Activated naive CD8-positive, alpha-beta T cell (primary cell): Measurements from ENCODE around the gene NABP2.
"Not testable (repeated sequence)": the region's sequence is repeated elsewhere in the genome, so short reads cannot be mapped to it uniquely, and the experiment has no call there.

ENCODE experiments used
- H3K27ac Mint-ChIP-seq: one replicate; pipeline ENCODE4 v1.8.0; 2021; ENCODE audit warnings: mixed read lengths
- H3K27me3 Mint-ChIP-seq: one replicate; pipeline ENCODE4 v1.8.0; 2021; ENCODE audit warnings: mixed read lengths
- H3K36me3 Mint-ChIP-seq: one replicate; pipeline ENCODE4 v1.8.0; 2021; ENCODE audit warnings: mixed read lengths
- H3K4me1 Mint-ChIP-seq: one replicate; pipeline ENCODE4 v1.8.0; 2021; ENCODE audit warnings: low read depth, mixed read lengths
- H3K4me3 Mint-ChIP-seq: one replicate; pipeline ENCODE4 v1.8.0; 2021; ENCODE audit warnings: mild to moderate bottlenecking, mixed read lengths
- H3K9me3 Mint-ChIP-seq: one replicate; pipeline ENCODE4 v1.8.0; 2021; ENCODE audit warnings: low read depth, mixed read lengths

The NABP2 gene

GRCh38 chr12:56224102-56224701 lies at the start of gene NABP2:
NABP2 (plus strand) TSS chr12:56224342; CDS start chr12:56224857, 515 bp downstream.
- Mint-ChIP-seq H3K27ac (peak within 1 kb of the TSS; percentile 93), H3K36me3 (peaks cover 2% of the 10 kb centered on the region), H3K4me1 (peaks cover 46% of the 10 kb centered on the region), H3K9me3 (no peaks in the 10 kb centered on the region), H3K4me3 (peak within 1 kb of the TSS; percentile 90), H3K27me3 (no peaks in the 10 kb centered on the region)

GRCh38 chr12:56178347-56178746 lies 45.8 kb upstream of the NABP2 start:
- Mint-ChIP-seq H3K36me3 (peaks cover 11% of the 10 kb centered on the region), H3K9me3 (no peaks in the 10 kb centered on the region), H3K27ac (peak overlapping the region; percentile 66), H3K4me3 (no peak overlapping the region), H3K4me1 (no peaks in the 10 kb centered on the region), H3K27me3 (no peaks in the 10 kb centered on the region)

- Mint-ChIP-seq H3K4me3 (no peak overlapping the region), H3K27me3 (no peaks in the 10 kb centered on the region), H3K9me3 (no peaks in the 10 kb centered on the region), H3K36me3 (peaks cover 6% of the 10 kb centered on the region), H3K4me1 (peaks cover 34% of the 10 kb centered on the region), H3K27ac (no peak overlapping the region)
Observed at GRCh38 chr12:56186957-56187356, 37.2 kb upstream of the NABP2 start.

- peak overlapping the region; percentile 91 for H3K4me3 Mint-ChIP-seq
- H3K27me3 Mint-ChIP-seq = no peaks in the 10 kb centered on the region
- H3K9me3 Mint-ChIP-seq = no peaks in the 10 kb centered on the region
- peak overlapping the region; percentile 92 for H3K27ac Mint-ChIP-seq
- H3K36me3 Mint-ChIP-seq = peaks cover 6% of the 10 kb centered on the region
- H3K4me1 Mint-ChIP-seq = peaks cover 42% of the 10 kb centered on the region
Observed at GRCh38 chr12:56188131-56188777, 35.9 kb upstream of the NABP2 start.

- H3K9me3 Mint-ChIP-seq = no peaks in the 10 kb centered on the region
- peaks cover 45% of the 10 kb centered on the region for H3K4me1 Mint-ChIP-seq
- peak overlapping the region; percentile 92 for H3K27ac Mint-ChIP-seq
- peak overlapping the region; percentile 91 for H3K4me3 Mint-ChIP-seq
- H3K27me3 Mint-ChIP-seq = no peaks in the 10 kb centered on the region
- H3K36me3 Mint-ChIP-seq = peaks cover 6% of the 10 kb centered on the region
Observed at GRCh38 chr12:56188778-56189098, 35.4 kb upstream of the NABP2 start.

DNA sequence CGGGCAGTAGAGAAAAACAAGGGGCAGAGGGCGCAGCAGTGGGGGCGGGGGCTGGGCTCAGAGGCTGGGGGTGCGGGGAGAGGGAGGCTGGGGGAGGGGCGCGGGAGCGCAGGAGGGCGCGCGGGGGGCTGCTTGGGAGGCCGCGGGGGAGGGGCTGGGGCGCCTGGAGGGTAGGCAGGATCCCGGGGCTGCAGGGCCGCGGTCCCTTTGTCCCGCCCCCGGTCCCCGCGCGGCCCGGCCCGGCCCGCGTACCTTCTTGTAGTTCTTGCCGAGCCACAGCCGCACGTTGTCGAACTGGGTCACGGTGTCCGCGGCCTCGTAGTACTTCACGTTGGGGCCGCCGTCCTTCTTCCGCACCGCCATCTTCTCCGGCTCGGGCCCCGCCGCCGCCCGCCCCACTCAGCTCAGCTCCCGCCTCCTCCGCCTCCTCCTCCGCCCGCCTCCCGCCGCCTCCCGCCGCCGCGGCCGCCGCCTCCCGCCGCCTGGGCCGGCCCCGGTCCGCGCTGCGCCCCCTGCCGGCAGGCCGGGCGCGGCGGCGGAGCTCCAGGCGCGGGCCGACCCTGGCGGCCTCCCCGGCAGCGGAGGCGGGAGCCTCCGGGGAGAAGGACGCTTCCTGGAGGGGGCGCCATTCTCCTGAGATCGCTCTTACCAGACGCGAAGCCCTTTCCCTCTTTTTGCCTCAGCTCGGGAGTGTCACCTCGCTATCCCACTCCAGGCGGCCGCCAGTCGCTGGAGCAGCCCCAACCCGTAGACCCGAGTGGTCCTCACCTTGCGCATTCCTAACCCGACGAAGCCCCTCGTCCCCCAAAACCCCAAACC lies 34.8 kb upstream of the NABP2 start, which contains the start of gene SMARCC2:
SMARCC2 (minus strand) TSS at position 385 of the 819 bp plus-strand sequence; CDS start at position 363, 22 bp downstream.
- Mint-ChIP-seq H3K4me3 (peak within 1 kb of the TSS; percentile 96), H3K36me3 (peaks cover 7% of the 10 kb centered on the region), H3K27me3 (no peaks in the 10 kb centered on the region), H3K9me3 (no peaks in the 10 kb centered on the region), H3K4me1 (peaks cover 45% of the 10 kb centered on the region), H3K27ac (peak within 1 kb of the TSS; percentile 98)

DNA sequence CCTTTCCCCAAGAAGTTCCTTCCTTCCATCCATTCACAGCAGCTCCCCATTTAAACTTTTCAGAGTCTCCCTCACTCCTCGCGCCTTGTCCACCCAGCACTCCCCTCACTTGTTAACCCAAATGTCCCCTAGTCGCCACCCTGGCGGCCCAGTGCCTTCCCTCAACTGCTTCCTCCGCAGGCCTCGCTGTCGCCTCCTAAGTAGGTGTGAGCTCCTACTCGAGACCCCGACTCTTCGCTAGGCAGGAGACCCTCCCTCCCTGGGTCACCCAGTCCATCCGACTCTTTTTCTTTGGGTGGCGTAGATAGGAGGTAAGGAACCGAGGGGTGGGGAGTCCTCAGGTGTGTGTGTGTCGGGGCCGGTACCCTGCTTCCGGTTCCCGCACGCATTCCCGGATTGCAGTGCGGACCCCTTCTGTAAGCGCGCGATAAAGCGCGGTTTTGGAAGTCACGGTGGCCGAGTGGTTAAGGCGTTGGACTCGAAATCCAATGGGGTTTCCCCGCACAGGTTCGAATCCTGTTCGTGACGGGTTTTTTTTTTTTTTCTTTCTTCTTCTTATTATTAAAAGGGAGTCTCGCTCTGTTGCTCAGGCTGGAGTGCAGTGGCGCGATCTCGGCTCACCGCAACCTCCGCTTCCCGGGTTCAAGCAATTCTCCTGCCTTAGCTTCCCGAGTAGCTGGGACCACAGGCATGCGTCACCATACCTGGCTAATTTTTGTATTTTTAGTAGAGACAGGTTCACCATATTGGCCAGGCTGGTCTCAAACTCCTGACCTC lies 34.0 kb upstream of the NABP2 start:
- no peaks in the 10 kb centered on the region for H3K27me3 Mint-ChIP-seq
- peak overlapping the region; percentile 98 for H3K27ac Mint-ChIP-seq
- no peaks in the 10 kb centered on the region for H3K9me3 Mint-ChIP-seq
- peaks cover 45% of the 10 kb centered on the region for H3K4me1 Mint-ChIP-seq
- peaks cover 8% of the 10 kb centered on the region for H3K36me3 Mint-ChIP-seq
- H3K4me3 Mint-ChIP-seq = peak overlapping the region; percentile 96

DNA sequence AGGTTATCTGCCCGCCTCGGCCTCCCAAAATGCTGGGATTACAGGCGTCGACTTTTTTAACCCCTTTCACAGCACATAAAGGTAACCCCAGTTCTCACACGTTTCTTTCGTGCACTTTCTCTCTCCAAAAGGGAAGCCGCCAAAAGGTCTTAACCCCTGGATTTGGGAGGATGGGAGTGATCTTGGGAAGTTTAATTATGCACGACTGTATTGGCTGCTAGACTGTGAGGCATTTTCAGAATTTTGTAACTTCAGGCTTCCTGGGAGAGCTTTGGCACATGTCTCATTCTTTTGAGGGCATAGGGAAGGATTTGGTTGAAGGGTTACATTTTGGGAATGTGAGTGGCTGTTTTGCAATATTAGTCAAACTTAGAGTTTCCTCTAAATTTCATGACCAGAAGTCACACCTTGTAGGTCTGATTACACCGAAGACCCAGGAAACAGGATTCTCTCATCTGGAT lies 33.4 kb upstream of the NABP2 start:
- Mint-ChIP-seq H3K4me3 (peak overlapping the region; percentile 96), H3K4me1 (peaks cover 44% of the 10 kb centered on the region), H3K36me3 (peaks cover 8% of the 10 kb centered on the region), H3K27me3 (no peaks in the 10 kb centered on the region), H3K9me3 (no peaks in the 10 kb centered on the region), H3K27ac (peak overlapping the region; percentile 98)

DNA sequence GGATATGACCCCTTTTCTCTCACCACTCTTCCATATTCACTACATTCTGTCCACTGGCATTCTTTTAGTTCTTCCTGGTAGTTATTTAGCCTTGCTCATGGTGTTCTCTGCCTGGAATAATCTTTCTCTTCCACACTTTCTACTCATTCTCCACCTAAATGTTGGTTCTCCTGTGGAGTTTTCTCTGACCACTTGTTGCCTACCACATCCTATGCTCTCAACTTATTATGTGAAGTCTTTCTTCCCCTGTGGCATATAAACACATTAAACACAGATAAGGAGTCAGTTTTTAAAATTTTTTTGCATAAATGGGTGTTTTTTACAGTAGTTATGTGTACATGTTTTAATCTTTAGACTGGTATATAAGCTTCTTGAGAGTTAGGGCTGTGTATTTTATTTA lies 31.6 kb upstream of the NABP2 start:
- H3K4me1 Mint-ChIP-seq = peaks cover 32% of the 10 kb centered on the region
- H3K27me3 Mint-ChIP-seq = no peaks in the 10 kb centered on the region
- H3K4me3 Mint-ChIP-seq = no peak overlapping the region
- H3K36me3 Mint-ChIP-seq = peaks cover 5% of the 10 kb centered on the region
- H3K9me3 Mint-ChIP-seq = no peaks in the 10 kb centered on the region
- H3K27ac Mint-ChIP-seq = no peak overlapping the region

- H3K27ac Mint-ChIP-seq = peak overlapping the region; percentile 71
- no peak overlapping the region for H3K4me3 Mint-ChIP-seq
- no peaks in the 10 kb centered on the region for H3K9me3 Mint-ChIP-seq
- H3K27me3 Mint-ChIP-seq = no peaks in the 10 kb centered on the region
- peaks cover 5% of the 10 kb centered on the region for H3K36me3 Mint-ChIP-seq
- H3K4me1 Mint-ChIP-seq = peaks cover 27% of the 10 kb centered on the region
Observed at GRCh38 chr12:56193025-56193578, 31.0 kb upstream of the NABP2 start.

GRCh38 chr12:56196818-56197550 lies 27.2 kb upstream of the NABP2 start:
- H3K36me3 Mint-ChIP-seq, H3K9me3 Mint-ChIP-seq, H3K27me3 Mint-ChIP-seq, H3K4me3 Mint-ChIP-seq, H3K27ac Mint-ChIP-seq: not testable (repeated sequence)
- H3K4me1 Mint-ChIP-seq = peaks cover 12% of the 10 kb centered on the region

GRCh38 chr12:56197921-56198635 lies 26.1 kb upstream of the NABP2 start:
- Mint-ChIP-seq H3K27me3 (no peaks in the 10 kb centered on the region), H3K4me1 (peaks cover 6% of the 10 kb centered on the region), H3K4me3 (no peak overlapping the region), H3K27ac (peak overlapping the region; percentile 0), H3K9me3 (no peaks in the 10 kb centered on the region), H3K36me3 (peaks cover 5% of the 10 kb centered on the region)

GRCh38 chr12:56198836-56199235 lies 25.3 kb upstream of the NABP2 start:
- Mint-ChIP-seq H3K36me3 (peaks cover 5% of the 10 kb centered on the region), H3K27me3 (no peaks in the 10 kb centered on the region), H3K4me3 (no peak overlapping the region), H3K4me1 (peaks cover 2% of the 10 kb centered on the region), H3K27ac (peak overlapping the region; percentile 7), H3K9me3 (no peaks in the 10 kb centered on the region)
